Adrenal gland (tissue), 5 donors: ENCODE data around the gene TAPBPL.

ENCODE experiments used
- CTCF ChIP-seq, 6 experiments: fragments of 450-650 bp in 4 of 6; fragments of 200-600 bp in 2 of 6; sonication (generic) in 1 of 6; IDR thresholded peaks; 1 replicate in 5 of 6; 2 replicates in 1 of 6; pipeline versions ENCODE4 v1.5.1 to v1.8.0; 2016 to 2021; ENCODE audit warnings: antibody characterized with exemption in 6 of 6, mild to moderate bottlenecking in 2 of 6, moderate library complexity in 1 of 6
- POLR2A ChIP-seq, 2 donors: fragments of 450-650 bp; IDR thresholded peaks; one replicate each; pipeline ENCODE4 v1.6.1; 2017; ENCODE audit warnings: antibody characterized with exemption in 2 of 2, mild to moderate bottlenecking in 2 of 2, moderate library complexity in 1 of 2
- donor health status: DM: no; HTN: no; CAD: no.

- TF ChIP-seq POLR2A (IDR thresholded peaks at IDR 0.05) (no peak), CTCF (IDR thresholded peaks at IDR 0.05) (no peak)
These were observed 26.6 kb downstream of the TAPBPL start for GRCh38 chr12:6478416-6478815.
